ENCODE data around the gene HAPLN2.

Gene HAPLN2

GRCh38 chr1:156657741-156658319 lies 38.6 kb downstream of the HAPLN2 start:
- no peak for DNase-seq (ENCODE audit: low read depth)
- no peak overlapping the region; the same call in 1 of the 2 replicates for H3K4me3 ChIP-seq (ENCODE audit: low read depth, low read length)
- TF ChIP-seq, protein P1, sequence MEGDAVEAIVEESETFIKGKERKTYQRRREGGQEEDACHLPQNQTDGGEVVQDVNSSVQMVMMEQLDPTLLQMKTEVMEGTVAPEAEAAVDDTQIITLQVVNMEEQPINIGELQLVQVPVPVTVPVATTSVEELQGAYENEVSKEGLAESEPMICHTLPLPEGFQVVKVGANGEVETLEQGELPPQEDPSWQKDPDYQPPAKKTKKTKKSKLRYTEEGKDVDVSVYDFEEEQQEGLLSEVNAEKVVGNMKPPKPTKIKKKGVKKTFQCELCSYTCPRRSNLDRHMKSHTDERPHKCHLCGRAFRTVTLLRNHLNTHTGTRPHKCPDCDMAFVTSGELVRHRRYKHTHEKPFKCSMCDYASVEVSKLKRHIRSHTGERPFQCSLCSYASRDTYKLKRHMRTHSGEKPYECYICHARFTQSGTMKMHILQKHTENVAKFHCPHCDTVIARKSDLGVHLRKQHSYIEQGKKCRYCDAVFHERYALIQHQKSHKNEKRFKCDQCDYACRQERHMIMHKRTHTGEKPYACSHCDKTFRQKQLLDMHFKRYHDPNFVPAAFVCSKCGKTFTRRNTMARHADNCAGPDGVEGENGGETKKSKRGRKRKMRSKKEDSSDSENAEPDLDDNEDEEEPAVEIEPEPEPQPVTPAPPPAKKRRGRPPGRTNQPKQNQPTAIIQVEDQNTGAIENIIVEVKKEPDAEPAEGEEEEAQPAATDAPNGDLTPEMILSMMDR (IDR thresholded peaks at IDR 0.05; ENCODE audit: low read depth, low read length, missing control alignments) = no peak

DNA sequence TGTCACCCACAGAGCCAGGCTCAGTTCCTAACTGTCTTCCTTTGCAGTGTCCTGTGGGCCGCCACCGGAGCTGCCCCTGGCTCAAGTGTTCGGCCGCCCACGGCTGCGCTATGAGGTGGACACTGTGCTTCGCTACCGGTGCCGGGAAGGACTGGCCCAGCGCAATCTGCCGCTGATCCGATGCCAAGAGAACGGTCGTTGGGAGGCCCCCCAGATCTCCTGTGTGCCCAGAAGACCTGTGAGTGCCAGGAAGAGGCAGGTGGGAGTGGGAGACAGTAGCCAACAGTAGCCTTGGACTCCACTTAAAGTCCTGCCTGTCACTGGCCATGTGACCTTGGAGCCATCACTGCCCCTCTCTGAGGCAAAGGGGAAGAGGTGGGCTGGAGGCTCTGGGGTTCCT lies 39.3 kb downstream of the HAPLN2 start:
- TF ChIP-seq, protein P1 (IDR thresholded peaks at IDR 0.05; ENCODE audit: low read depth, low read length, missing control alignments) = no peak
- DNase-seq (ENCODE audit: low read depth) = no peak
- H3K4me3 ChIP-seq (ENCODE audit: low read depth, low read length) = no peak overlapping the region

DNA sequence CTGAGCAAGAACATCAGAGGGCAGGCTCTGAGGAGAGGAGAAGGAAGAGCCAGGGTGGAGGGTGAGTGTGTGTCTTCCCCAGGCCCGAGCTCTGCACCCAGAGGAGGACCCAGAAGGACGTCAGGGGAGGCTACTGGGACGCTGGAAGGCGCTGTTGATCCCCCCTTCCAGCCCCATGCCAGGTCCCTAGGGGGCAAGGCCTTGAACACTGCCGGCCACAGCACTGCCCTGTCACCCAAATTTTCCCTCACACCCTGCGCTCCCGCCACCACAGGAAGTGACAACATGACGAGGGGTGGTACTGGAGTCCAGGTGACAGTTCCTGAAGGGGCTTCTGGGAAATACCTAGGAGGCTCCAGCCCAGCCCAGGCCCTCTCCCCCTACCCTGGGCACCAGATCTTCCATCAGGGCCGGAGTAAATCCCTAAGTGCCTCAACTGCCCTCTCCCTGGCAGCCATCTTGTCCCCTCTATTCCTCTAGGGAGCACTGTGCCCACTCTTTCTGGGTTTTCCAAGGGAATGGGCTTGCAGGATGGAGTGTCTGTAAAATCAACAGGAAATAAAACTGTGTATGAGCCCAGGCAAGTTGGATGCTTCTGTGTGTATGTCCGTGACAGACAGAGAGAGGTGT lies 39.8 kb downstream of the HAPLN2 start:
- no peak for DNase-seq (ENCODE audit: low read depth)
- peak overlapping the region; percentile 35 for H3K4me3 ChIP-seq (ENCODE audit: low read depth, low read length)
- TF ChIP-seq, protein P1 (IDR thresholded peaks at IDR 0.05; ENCODE audit: low read depth, low read length, missing control alignments) = no peak

DNA sequence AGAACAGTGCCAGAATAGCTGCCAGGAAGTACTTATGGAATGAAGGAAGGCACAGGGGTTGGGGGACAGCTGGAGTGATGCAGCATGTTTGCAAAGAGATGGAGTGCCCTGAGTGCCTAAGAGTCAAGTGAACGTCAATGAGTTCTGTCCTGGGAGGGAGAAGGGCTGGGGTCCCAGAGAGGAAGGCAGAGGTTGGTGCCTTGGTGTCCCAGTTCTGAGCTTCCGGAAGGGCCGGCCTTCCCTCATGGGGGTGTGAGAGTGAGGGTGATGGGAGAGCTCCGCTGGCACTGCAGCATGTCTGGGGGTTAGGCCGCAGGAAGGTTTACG lies 40.4 kb downstream of the HAPLN2 start:
- peak overlapping the region; percentile 35 for H3K4me3 ChIP-seq (ENCODE audit: low read depth, low read length)

GRCh38 chr1:156659988-156660751 lies 41.0 kb downstream of the HAPLN2 start:
- DNase-seq (ENCODE audit: low read depth) = peak; percentile 77
- TF ChIP-seq, protein P1 (IDR thresholded peaks at IDR 0.05; ENCODE audit: low read depth, low read length, missing control alignments) = peak; percentile 95
- H3K4me3 ChIP-seq (ENCODE audit: low read depth, low read length) = peak overlapping the region; percentile 71

More for the DNA sequence above, 40.4 kb downstream of the HAPLN2 start:
- TF ChIP-seq, protein P1 (IDR thresholded peaks at IDR 0.05; ENCODE audit: low read depth, low read length, missing control alignments) = no peak
- DNase-seq (ENCODE audit: low read depth) = no peak

GRCh38 chr1:156660752-156661112 lies 41.5 kb downstream of the HAPLN2 start:
- H3K4me3 ChIP-seq (ENCODE audit: low read depth, low read length) = peak overlapping the region; percentile 71
- TF ChIP-seq, protein P1 (IDR thresholded peaks at IDR 0.05; ENCODE audit: low read depth, low read length, missing control alignments) = no peak
- no peak for DNase-seq (ENCODE audit: low read depth)

Data from GM12864 (cell line).